Dedifferentiated amniotic fluid mesenchymal stem cell (primary cell): ENCODE data around the gene CLRN1.

Experiments used
- DNase-seq: peaks from one replicate; pipeline ENCODE4 v3.0.0-alpha.2; 2016; ENCODE audit errors: extremely low spot score

The CLRN1 gene

DNA sequence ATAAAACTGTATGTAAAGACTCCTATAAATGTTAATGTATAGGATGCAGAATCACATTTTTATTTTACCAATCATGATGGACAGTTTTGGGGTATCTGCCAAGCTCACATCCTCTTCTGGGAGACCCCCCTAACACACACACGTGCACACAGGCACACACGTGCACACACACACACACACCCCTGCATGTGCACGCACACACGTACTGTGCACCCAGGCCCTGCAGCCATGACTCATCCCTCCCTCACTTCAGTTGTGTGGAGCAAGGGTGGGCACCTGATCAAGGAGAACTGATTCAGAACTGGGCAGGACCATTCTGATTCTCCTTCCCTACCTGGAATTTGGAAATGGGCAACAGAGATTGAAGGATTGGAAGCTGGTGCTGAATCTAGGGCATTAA is 51.3 kb downstream of the CLRN1 start:
- DNase-seq, result no peak

DNA sequence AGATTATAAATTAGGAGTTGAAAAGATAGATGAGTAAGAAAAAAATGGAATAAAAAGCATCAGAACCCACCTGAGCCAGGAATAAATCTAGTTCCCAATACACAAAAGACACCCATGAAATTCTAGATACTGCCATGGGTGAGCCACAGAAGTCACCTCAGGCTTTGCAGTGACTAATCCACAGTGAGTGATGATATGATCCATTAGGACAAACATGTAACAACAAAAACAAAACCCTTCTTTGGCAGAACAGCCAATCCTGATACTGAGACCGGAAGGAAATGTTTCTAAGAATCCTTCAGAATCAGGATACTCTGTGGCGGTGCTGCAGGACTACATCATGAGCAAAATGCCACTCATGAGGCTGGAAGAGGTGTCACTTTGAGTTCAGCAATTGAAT is 52.3 kb downstream of the CLRN1 start:
- DNase-seq, result no peak

GRCh38 chr3:150917951-150918350 is 54.6 kb downstream of the CLRN1 start:
- DNase-seq, result no peak

DNA sequence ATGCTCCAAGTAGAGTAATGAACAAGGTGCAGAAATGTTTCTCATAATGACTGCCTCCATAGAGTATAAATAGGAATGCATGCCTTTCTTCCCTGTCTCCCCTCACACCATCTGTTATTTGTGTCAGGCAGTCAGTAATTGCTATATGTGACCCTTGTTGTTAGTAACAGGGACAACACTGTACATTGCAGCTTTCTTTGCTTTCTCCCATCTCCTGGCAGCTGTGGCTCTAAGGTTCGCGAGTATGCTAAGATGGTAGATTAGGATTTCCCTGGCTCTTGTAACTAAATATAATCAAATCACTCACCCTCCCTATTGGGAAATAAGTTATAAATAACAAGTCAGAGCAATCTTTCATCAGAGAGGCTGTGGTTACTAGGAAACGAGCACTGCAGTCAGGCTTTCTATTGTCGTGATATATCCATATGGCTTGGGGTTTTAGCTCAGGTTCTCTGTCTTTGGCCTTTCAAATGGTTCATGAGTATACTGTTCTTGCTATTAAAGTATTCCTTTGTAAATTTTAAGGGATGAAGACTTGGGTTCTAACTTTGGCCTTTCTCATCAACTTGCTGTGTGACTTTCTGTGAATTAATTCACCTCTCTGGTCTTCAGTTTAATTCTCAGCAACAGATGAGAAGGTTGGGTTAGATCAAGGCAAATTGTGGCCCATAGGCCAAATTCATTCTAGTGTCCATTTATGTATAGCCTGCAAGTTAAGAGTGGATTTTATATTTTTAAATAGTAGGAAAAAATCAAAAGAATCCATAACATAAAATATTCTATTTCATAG is 59.2 kb downstream of the CLRN1 start:
- no peak for DNase-seq

DNA sequence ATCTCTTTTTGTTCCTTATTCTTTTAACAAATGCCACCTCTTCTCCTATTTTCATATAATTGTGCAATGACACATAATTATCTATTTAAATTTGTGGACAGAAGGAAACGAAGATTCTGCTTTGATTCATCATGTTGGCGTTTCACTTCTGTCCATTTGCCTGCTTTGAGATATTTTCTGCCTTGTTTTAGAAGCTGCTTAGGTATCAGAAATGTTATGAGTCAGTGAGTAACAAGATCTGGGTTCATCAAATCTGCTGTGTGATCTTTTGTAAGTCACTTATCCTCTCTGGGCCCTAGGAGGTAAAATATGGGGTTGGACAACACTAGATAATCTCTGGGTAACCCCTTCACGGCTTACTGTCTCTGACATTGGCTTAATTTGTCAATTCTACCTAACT is 60.0 kb downstream of the CLRN1 start:
- DNase-seq, result no peak

DNA sequence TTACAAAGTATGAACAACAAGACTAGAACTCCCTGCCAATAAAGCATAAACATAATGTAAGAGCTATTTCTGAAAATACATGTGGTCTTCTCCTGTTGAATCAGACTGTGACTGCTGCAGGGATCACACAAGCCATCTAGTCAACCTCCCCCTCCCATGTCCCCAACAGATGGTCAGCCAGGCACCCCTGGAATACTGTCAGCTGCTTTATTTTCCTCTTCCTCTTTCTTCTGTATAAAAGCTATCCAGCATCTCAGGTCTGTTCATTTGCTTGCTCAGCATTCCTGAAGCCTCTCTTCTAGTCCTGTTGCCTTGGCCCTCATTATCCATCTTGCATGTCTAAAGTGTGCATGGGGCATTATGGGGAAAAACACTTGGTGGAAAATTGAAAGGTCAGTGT is 60.8 kb downstream of the CLRN1 start:
- no peak for DNase-seq

- no peak for DNase-seq
These were observed 66.1 kb downstream of the CLRN1 start for GRCh38 chr3:150906461-150906860.

DNA sequence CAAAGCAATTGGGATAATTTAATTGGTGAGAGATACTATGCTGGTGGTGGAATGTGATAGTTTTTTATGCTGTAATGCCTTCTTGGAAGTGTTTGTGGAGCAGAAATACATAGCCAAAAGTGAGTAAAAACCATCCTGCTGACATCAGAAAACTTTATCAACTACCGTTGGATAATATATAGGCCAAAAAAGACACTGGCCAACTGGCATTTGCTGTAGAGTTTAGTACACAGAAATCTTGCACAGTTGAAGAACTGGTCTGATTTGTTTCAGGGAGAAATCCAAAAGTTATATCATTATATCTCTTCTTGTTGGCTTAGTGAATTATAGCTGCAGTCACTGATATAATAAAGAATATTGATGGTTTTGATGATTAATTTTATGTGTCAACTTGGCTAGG is 66.8 kb downstream of the CLRN1 start:
- no peak for DNase-seq

DNA sequence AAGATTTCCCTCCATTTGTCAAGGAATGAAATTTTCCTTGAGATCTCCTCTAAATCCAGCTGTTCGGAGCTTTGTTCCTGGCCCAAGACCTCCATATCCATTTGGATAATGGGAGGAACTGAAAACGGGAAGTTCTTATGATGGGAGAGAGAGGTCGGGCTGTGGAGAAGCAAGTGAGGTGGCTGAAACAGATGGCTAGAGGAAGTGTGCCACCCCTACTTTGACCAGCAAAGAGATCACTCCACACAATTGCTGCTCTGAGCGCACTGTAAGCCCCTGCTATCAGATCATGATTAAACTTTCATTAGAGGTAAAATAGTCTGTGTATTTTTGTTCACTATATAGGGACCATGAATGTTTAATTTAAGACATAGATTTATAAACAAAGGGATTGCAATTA is 67.2 kb downstream of the CLRN1 start, which contains the start of gene MINDY4B:
Gene MINDY4B, minus strand, starts transcription at position 101 of the 400 bp plus-strand sequence. Its CDS starts 0 bp downstream, at position 101.
- no peak for DNase-seq

DNA sequence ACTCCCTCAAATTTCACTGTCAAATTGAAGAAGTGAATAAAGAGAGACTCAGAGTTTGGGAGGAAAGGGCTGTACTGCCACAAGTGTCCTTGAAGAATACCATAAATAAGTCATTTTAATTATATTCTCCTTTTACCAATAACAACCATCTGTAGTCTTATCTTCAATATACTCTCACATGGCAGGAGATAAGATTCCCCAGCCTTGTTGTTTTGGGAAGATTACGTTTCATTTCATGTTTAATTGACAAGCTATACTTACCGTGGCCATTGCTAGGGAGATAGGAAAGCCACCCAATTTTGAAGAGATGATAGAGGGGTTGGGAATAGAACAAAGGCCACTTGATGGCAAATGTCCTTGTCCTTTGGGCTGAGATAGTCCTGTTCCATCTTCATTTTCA is 69.5 kb downstream of the CLRN1 start:
- DNase-seq, result no peak

- DNase-seq, result no peak
These were observed 70.7 kb downstream of the CLRN1 start for GRCh38 chr3:150901793-150902192.

GRCh38 chr3:150899141-150899540 is 73.4 kb downstream of the CLRN1 start:
- DNase-seq, result no peak

DNA sequence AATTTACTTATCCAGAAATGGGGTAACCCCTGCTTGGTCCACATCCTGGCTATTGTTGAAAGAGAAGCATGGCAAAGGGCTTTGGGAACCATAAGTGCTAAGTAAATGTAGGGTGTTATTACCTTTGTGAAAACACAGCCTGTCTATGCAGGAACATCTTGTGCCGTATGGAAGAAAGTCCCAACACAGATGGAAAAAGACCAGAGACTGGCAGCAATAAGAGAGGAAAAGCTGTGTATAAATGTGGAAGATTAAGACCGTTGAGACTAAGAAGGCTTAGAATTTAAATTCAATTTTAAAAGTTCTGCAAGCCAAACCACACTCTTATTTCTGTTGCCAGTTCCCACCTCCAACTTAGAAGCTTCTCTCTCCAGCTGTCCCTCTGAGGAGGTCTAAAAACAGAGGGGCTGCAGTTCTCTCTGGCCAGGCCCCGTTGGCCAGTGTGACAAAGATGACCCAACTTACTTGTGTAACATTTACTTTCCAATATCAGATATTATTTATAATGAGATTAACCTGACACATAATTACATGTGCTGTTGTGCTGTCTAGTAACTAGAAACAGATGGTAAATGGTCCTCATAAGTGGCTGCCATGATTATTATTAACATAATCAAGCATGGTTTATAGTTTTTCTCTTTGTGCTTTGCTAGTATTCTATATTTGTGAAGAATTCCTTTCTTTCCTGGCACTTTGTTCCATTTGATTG is 74.3 kb downstream of the CLRN1 start:
- no peak for DNase-seq

- DNase-seq, result no peak
These were observed 74.9 kb downstream of the CLRN1 start for GRCh38 chr3:150897592-150897991.

DNA sequence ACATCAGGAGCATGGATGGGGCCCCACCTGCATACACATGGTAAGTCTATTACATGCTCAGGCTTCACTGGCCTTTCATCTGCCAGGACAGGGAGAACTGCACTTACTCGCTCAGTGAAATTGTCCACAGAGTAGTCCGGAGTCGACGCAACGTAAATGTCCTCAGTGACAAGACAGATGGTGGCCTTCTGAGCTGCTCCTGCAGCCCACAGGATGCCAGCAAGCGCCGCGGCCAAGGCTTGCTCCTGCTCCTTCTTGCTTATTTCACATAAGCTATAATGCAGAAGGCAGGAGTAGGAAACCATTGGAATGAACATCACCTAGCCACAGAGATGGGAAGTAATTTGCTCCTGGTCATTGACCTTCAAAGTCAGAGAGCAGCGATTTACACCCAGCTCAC is 81.7 kb downstream of the CLRN1 start:
- DNase-seq, result no peak

GRCh38 chr3:150890295-150890694 is 82.2 kb downstream of the CLRN1 start:
- DNase-seq, result peak; percentile 76

GRCh38 chr3:150889106-150889505 is 83.4 kb downstream of the CLRN1 start:
- no peak for DNase-seq

DNA sequence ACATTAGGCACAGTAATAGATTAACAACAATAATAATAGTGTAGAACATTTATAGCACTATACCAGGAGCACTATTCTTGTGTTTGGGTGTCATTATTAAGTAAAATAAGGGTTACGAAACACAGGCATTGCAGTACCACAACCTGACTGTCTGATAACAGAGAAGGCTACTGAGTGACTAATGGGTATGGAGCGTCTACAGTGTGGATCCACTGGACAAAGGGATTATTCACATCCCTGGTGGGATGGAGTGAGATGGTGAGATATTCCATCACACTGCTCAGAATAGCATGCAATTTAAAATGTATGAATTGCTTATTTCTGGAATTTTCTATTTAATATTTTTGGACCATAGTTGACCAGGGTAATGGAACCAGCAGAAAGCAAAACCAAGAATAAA is 85.5 kb downstream of the CLRN1 start:
- no peak for DNase-seq

DNA sequence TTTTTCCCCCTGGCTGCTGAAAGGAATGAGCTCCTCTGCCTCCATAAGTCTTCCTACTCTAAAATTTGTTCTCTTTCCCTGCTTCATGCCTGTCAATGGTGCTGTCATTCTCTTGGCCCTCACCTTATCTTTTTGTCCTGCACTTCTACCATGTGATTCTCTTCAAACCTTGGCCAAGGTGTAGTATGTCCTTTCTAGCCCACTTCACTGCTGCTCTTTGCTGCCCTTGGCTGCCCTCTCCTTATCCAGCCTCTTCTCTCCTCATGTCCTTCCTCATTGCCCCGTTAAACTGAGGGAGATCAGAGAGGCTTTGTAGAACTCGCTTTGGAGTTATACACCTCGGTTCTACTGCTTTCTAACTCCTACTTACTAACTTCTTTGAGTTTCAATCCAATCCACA is 87.0 kb downstream of the CLRN1 start:
- no peak for DNase-seq

- no peak for DNase-seq
These were observed 93.4 kb downstream of the CLRN1 start for GRCh38 chr3:150878996-150879575.

GRCh38 chr3:150878290-150878689 is 94.2 kb downstream of the CLRN1 start:
- DNase-seq, result no peak

DNA sequence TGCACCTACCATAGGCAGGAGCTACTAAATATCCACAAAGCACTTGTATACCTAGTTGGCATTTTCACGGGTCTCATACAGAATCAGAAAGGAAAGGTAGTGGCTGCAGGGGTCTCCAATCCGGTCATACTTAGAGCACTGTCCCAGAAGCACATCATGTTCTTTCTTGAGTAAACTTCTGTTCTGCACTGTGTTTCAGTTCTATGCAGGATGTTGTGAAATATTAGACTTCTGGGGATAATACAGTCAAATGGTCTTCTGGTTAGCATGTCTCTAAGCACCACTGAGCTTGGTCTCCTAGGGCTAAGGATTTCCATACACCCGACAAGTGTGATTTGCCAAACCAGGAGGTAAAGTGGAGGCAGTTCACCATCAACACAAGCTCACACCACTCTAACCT is 95.2 kb downstream of the CLRN1 start:
- DNase-seq, result no peak
